HepG2 (cell line): ENCODE data around the gene SLC28A1. TPM values are rescaled to one million over a fixed set of nuclear protein-coding genes. Genes with fewer than 3 reads are reported as not detected.
A peak's percentile ranks its signal among the peaks of the same experiment; 100 is the strongest.

Experiments used
- AKAP8 ChIP-seq: sonication (generic); formaldehyde crosslinking; IDR thresholded peaks from 2 replicates; pipeline ENCODE4 v1.5.1; 2020; ENCODE audit warnings: mild to moderate bottlenecking, missing genetic modification reagents
- BCL6 ChIP-seq: IDR thresholded peaks from 2 replicates; pipeline ENCODE4 v1.6.1; 2016; ENCODE audit warnings: missing genetic modification reagents, missing compliant biosample characterization
- RCOR2 ChIP-seq: IDR thresholded peaks from 2 replicates; pipeline ENCODE4 v1.6.1; 2016; ENCODE audit warnings: missing biosample characterization, missing genetic modification reagents
- SIN3A ChIP-seq: IDR thresholded peaks from 2 replicates; pipeline ENCODE4 v1.6.1; 2011; ENCODE audit warnings: low read depth, mild to moderate bottlenecking, control low read depth, low read length, borderline replicate concordance
- SMAD1 ChIP-seq: sonication (generic); formaldehyde crosslinking; IDR thresholded peaks from 2 replicates; pipeline ENCODE4 v1.4.0; 2020; ENCODE audit warnings: missing genetic modification reagents, low read depth, mild to moderate bottlenecking, borderline replicate concordance
- SMYD3 ChIP-seq: sonication (generic); formaldehyde crosslinking; IDR thresholded peaks from 2 replicates; pipeline ENCODE4 v1.8.1; 2023; ENCODE audit warnings: mild to moderate bottlenecking, missing genetic modification reagents
- SPEN ChIP-seq: sonication (generic); formaldehyde crosslinking; IDR thresholded peaks from 2 replicates; pipeline ENCODE4 v1.5.1; 2020; ENCODE audit warnings: low read depth, mild to moderate bottlenecking, missing genetic modification reagents
- ZFP36 ChIP-seq: fragments of 150-350 bp; IDR thresholded peaks from 2 replicates; pipeline ENCODE4 v1.6.1; 2018; ENCODE audit warnings: borderline replicate concordance, low read length, low read depth; ENCODE audit not compliant: partially characterized antibody
- ZNF232 ChIP-seq: sonication (generic); formaldehyde crosslinking; IDR thresholded peaks from 2 replicates; pipeline ENCODE4 v1.4.0; 2020; ENCODE audit warnings: missing genetic modification reagents, borderline replicate concordance
- ZNF235 ChIP-seq: sonication (generic); formaldehyde crosslinking; IDR thresholded peaks from 2 replicates; pipeline ENCODE4 v1.8.1; 2023; ENCODE audit warnings: mild to moderate bottlenecking, missing genetic modification reagents, borderline replicate concordance
- polyA plus RNA-seq, 8 experiments: library from polyadenylated mRNA; depleted of rRNA in 3 of 8; stranded (reverse) in 7 of 8; unstranded in 1 of 8; fragments of >200 nt; fragmentation: Illumina TruSeq in 4 of 8; extraction: Trizol in 4 of 8; gene quantifications; 2 replicates each; pipeline versions ENCODE4 v1.2.1 to v1.2.3, GENCODE V29; 2011 to 2016; ENCODE audit warnings: low read depth in 4 of 8, missing spikeins in 1 of 8, mixed read lengths in 1 of 8; ENCODE audit not compliant: insufficient read depth in 1 of 8
- total RNA-seq, 5 experiments: library from RNA; depleted of rRNA; stranded (reverse); fragments of >200 nt; fragmentation: Illumina TruSeq; extraction: Trizol; gene quantifications; 2 replicates each; pipeline ENCODE4 v1.2.3, GENCODE V29; 2016; ENCODE audit warnings: low read depth in 1 of 5
- TF ChIP-seq, protein P1 (sequence below): sonication (generic); formaldehyde crosslinking; IDR thresholded peaks from 2 replicates; pipeline ENCODE4 v1.4.0; 2020; ENCODE audit warnings: missing genetic modification reagents, borderline replicate concordance
- TF ChIP-seq, protein P2 (sequence below): IDR thresholded peaks from 2 replicates; pipeline ENCODE4 v1.6.1; 2016; ENCODE audit warnings: low read depth, control low read depth
- TF ChIP-seq, protein P3 (sequence below): IDR thresholded peaks from 2 replicates; pipeline ENCODE4 v1.6.1; 2018; ENCODE audit warnings: missing genetic modification reagents, mild to moderate bottlenecking, missing compliant biosample characterization
- TF ChIP-seq, protein P4 (sequence below): sonication (generic); formaldehyde crosslinking; IDR thresholded peaks from 2 replicates; pipeline ENCODE4 v1.5.0; 2020; ENCODE audit warnings: mild to moderate bottlenecking, missing genetic modification reagents, moderate library complexity
- TF ChIP-seq, protein P5 (sequence below): sonication (generic); formaldehyde crosslinking; conservative IDR thresholded peaks from 2 replicates; pipeline ENCODE4 v1.4.0; 2020; ENCODE audit warnings: missing genetic modification reagents
- TF ChIP-seq, protein P6 (sequence below): sonication (generic); formaldehyde crosslinking; IDR thresholded peaks from 2 replicates; pipeline ENCODE4 v1.5.0; 2020; ENCODE audit warnings: missing genetic modification reagents, mild to moderate bottlenecking, borderline replicate concordance

The SLC28A1 gene
- total and polyA plus RNA-seq, 2 of the 13 experiments (the other 11 are each of a cell fraction or from before 2014, with no cell fraction given), result 0.31 to 5.8 TPM

DNA sequence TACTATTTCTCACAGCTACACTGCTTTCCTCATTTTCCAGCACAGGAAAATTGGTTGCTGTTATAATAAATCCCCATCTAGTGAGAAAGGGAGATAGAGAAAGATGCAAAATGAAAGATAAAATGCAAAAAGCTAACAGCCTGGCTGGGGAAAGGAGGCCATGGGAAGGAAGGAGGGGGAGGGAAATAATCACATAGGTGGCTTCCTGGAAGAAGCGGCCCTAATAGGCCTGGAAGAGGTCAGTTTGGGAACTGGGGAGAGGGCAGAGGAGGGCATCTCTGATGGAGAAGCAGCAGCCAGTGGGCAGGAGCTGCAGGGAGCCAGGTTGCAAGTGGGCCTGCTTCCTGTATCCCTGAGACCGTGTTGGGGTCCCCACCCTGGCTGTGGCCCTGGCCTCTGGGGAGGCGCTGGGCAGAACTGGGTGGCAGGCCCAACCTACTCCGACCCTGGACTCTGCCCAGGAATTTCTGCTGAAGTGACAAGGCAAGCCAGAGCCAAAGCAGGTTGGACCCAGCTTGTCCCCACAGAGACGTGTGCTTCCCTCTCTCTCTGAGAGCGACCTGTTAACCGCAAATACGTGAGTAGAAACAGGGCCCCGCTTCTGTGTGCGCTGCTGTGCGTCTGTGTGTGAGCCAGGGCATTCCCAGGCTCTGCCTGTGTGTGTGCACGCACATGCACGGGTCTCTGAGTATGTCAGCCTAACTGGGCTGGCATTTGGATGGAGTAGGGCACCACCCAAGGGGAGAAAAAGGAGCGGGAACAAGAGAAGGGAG, 1.9 kb downstream of the SLC28A1 start (continued):
- TF ChIP-seq, protein P1, sequence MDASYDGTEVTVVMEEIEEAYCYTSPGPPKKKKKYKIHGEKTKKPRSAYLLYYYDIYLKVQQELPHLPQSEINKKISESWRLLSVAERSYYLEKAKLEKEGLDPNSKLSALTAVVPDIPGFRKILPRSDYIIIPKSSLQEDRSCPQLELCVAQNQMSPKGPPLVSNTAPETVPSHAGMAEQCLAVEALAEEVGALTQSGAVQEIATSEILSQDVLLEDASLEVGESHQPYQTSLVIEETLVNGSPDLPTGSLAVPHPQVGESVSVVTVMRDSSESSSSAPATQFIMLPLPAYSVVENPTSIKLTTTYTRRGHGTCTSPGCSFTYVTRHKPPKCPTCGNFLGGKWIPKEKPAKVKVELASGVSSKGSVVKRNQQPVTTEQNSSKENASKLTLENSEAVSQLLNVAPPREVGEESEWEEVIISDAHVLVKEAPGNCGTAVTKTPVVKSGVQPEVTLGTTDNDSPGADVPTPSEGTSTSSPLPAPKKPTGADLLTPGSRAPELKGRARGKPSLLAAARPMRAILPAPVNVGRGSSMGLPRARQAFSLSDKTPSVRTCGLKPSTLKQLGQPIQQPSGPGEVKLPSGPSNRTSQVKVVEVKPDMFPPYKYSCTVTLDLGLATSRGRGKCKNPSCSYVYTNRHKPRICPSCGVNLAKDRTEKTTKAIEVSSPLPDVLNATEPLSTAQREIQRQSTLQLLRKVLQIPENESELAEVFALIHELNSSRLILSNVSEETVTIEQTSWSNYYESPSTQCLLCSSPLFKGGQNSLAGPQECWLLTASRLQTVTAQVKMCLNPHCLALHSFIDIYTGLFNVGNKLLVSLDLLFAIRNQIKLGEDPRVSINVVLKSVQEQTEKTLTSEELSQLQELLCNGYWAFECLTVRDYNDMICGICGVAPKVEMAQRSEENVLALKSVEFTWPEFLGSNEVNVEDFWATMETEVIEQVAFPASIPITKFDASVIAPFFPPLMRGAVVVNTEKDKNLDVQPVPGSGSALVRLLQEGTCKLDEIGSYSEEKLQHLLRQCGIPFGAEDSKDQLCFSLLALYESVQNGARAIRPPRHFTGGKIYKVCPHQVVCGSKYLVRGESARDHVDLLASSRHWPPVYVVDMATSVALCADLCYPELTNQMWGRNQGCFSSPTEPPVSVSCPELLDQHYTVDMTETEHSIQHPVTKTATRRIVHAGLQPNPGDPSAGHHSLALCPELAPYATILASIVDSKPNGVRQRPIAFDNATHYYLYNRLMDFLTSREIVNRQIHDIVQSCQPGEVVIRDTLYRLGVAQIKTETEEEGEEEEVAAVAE (CRISPR knock-in tag), result no peak
- peak; percentile 31; the same call in 1 of the 2 replicates for TF ChIP-seq ZNF232 (CRISPR knock-in tag)
- TF ChIP-seq, protein P2, sequence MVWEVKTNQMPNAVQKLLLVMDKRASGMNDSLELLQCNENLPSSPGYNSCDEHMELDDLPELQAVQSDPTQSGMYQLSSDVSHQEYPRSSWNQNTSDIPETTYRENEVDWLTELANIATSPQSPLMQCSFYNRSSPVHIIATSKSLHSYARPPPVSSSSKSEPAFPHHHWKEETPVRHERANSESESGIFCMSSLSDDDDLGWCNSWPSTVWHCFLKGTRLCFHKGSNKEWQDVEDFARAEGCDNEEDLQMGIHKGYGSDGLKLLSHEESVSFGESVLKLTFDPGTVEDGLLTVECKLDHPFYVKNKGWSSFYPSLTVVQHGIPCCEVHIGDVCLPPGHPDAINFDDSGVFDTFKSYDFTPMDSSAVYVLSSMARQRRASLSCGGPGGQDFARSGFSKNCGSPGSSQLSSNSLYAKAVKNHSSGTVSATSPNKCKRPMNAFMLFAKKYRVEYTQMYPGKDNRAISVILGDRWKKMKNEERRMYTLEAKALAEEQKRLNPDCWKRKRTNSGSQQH, result no peak
- TF ChIP-seq AKAP8 (CRISPR knock-in tag), result no peak
- peak; percentile 71 for TF ChIP-seq ZFP36
- TF ChIP-seq SMAD1, result 0 out of 2 replicates have a peak, but pooled peaks have one; percentile 66
- TF ChIP-seq, protein P3, sequence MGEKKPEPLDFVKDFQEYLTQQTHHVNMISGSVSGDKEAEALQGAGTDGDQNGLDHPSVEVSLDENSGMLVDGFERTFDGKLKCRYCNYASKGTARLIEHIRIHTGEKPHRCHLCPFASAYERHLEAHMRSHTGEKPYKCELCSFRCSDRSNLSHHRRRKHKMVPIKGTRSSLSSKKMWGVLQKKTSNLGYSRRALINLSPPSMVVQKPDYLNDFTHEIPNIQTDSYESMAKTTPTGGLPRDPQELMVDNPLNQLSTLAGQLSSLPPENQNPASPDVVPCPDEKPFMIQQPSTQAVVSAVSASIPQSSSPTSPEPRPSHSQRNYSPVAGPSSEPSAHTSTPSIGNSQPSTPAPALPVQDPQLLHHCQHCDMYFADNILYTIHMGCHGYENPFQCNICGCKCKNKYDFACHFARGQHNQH, result 0 out of 2 replicates have a peak, but pooled peaks have one; percentile 39
- TF ChIP-seq, protein P4, sequence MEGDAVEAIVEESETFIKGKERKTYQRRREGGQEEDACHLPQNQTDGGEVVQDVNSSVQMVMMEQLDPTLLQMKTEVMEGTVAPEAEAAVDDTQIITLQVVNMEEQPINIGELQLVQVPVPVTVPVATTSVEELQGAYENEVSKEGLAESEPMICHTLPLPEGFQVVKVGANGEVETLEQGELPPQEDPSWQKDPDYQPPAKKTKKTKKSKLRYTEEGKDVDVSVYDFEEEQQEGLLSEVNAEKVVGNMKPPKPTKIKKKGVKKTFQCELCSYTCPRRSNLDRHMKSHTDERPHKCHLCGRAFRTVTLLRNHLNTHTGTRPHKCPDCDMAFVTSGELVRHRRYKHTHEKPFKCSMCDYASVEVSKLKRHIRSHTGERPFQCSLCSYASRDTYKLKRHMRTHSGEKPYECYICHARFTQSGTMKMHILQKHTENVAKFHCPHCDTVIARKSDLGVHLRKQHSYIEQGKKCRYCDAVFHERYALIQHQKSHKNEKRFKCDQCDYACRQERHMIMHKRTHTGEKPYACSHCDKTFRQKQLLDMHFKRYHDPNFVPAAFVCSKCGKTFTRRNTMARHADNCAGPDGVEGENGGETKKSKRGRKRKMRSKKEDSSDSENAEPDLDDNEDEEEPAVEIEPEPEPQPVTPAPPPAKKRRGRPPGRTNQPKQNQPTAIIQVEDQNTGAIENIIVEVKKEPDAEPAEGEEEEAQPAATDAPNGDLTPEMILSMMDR (CRISPR knock-in tag), result peak; percentile 20; the same call in 1 of the 2 replicates
- TF ChIP-seq SPEN, result peak; percentile 57
- 0 out of 2 replicates have a peak, but pooled peaks have one; percentile 38 for TF ChIP-seq SMYD3 (CRISPR knock-in tag)
- TF ChIP-seq, protein P5, sequence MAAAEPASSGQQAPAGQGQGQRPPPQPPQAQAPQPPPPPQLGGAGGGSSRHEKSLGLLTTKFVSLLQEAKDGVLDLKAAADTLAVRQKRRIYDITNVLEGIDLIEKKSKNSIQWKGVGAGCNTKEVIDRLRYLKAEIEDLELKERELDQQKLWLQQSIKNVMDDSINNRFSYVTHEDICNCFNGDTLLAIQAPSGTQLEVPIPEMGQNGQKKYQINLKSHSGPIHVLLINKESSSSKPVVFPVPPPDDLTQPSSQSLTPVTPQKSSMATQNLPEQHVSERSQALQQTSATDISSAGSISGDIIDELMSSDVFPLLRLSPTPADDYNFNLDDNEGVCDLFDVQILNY (CRISPR knock-in tag), result no peak
- no peak for TF ChIP-seq ZNF235
- peak; percentile 69; the same call in 1 of the 2 replicates for TF ChIP-seq BCL6 (CRISPR knock-in tag)
- TF ChIP-seq, protein P6, sequence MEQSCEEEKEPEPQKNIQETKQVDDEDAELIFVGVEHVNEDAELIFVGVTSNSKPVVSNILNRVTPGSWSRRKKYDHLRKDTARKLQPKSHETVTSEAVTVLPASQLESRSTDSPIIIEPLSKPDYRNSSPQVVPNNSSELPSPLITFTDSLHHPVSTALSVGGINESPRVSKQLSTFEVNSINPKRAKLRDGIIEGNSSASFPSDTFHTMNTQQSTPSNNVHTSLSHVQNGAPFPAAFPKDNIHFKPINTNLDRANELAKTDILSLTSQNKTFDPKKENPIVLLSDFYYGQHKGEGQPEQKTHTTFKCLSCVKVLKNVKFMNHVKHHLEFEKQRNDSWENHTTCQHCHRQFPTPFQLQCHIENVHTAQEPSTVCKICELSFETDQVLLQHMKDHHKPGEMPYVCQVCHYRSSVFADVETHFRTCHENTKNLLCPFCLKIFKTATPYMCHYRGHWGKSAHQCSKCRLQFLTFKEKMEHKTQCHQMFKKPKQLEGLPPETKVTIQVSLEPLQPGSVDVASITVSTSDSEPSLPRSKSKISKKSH (CRISPR knock-in tag), result peak; percentile 74; the same call in 1 of the 2 replicates
- TF ChIP-seq RCOR2 (CRISPR knock-in tag), result no peak
- no peak for TF ChIP-seq SIN3A
